Small intestine (tissue), 7 donors: Measurements from ENCODE around the gene LIFR. TPM values are rescaled to one million over a fixed set of nuclear protein-coding genes. Genes with fewer than 3 reads are reported as not detected.

ENCODE experiments used
- DNase-seq, 2 donors: peaks; one replicate each; pipeline versions ENCODE4 v3.0.0 to v3.0.0-alpha.2; 2013
- FAIRE-seq: peaks from 2 replicates; lab custom pipeline; 2012; peaks lifted over from hg19 to GRCh38; lab: Jason Lieb, UNC
- H3K27ac ChIP-seq, 3 donors: one replicate each; pipeline ENCODE4 v1.5.1; 2013; ENCODE audit warnings: low read length in 2 of 3, mild to moderate bottlenecking in 2 of 3, control low read depth in 1 of 3, inconsistent platforms in 1 of 3, low read depth in 1 of 3, moderate library complexity in 1 of 3
- H3K27me3 ChIP-seq, 3 donors: one replicate each; pipeline ENCODE4 v1.6.1; 2013; ENCODE audit warnings: low read length in 3 of 3, inconsistent platforms in 1 of 3; ENCODE audit not compliant: control insufficient read depth in 3 of 3, insufficient read depth in 3 of 3
- H3K36me3 ChIP-seq, 3 donors: one replicate each; pipeline ENCODE4 v1.6.1; 2013; ENCODE audit warnings: low read length in 3 of 3, inconsistent platforms in 1 of 3, low read depth in 1 of 3, mild to moderate bottlenecking in 1 of 3, moderate library complexity in 1 of 3; ENCODE audit not compliant: control insufficient read depth in 3 of 3, insufficient read depth in 2 of 3
- H3K4me1 ChIP-seq, 3 donors: one replicate each; pipeline ENCODE4 v1.6.1; 2013; ENCODE audit warnings: low read length in 2 of 3, inconsistent platforms in 1 of 3, low read depth in 1 of 3, mild to moderate bottlenecking in 1 of 3, moderate library complexity in 1 of 3; ENCODE audit not compliant: control insufficient read depth in 3 of 3, insufficient read depth in 2 of 3
- H3K4me3 ChIP-seq, 3 donors: one replicate each; pipeline ENCODE4 v1.5.1; 2013; ENCODE audit warnings: low read length in 3 of 3, control low read depth in 1 of 3, inconsistent platforms in 1 of 3, low read depth in 1 of 3, mild to moderate bottlenecking in 1 of 3, moderate library complexity in 1 of 3
- H3K9me3 ChIP-seq, 2 donors: one replicate each; pipeline ENCODE4 v1.6.1; 2013; ENCODE audit warnings: low read depth in 1 of 2, low read length in 1 of 2; ENCODE audit not compliant: control insufficient read depth in 2 of 2, insufficient read depth in 1 of 2
- WGBS, 3 donors: extraction: QIAGEN DNeasy Blood & Tissue Kit; methylation state at CpG; one replicate each; pipeline ENCODE4 v1.1.7; 2013; 5-methylcytosine and 5-hydroxymethylcytosine counted together
- polyA plus RNA-seq, 4 donors: library from polyadenylated mRNA; stranded (reverse) in 3 of 4; unstranded in 1 of 4; fragments of 200-250 nt in 3 of 4; fragments of 120-200 nt in 1 of 4; gene quantifications; one replicate each; pipeline versions ENCODE4 v1.2.1 to v1.2.3, GENCODE V29; 2013
- donor health status: healthy with polysubstance abuse.
- donor health status: control.
- donor health status: control.
- donor health status: Bipolar disorder and iron deficiency.
- donor health status: healthy.

LIFR gene
- polyA plus RNA-seq, 4 donors, result 0.67 to 28.6 (median 7.0) TPM

- no peaks in the 10 kb centered on the region for H3K9me3 ChIP-seq
- FAIRE-seq, result no peak
- H3K27ac ChIP-seq, result no peak overlapping the region
- H3K27me3 ChIP-seq, result no peaks in the 10 kb centered on the region
- DNase-seq, result no peak
- H3K4me3 ChIP-seq, result no peak overlapping the region
- H3K4me1 ChIP-seq, result no peaks in the 10 kb centered on the region
- H3K36me3 ChIP-seq, result no peaks in the 10 kb centered on the region
- WGBS, 3 donors, result 67 to 73% (median 69%) methylated on average over 4 of the region's 4 CpGs
These were observed 33.2 kb upstream of the LIFR start for GRCh38 chr5:38589629-38590028.

GRCh38 chr5:38585816-38586215 is 29.4 kb upstream of the LIFR start:
- no peaks in the 10 kb centered on the region for H3K27me3 ChIP-seq
- H3K27ac ChIP-seq, result no peak overlapping the region
- FAIRE-seq (no peak), DNase-seq (no peak)
- H3K4me1 ChIP-seq, result no peaks in the 10 kb centered on the region
- H3K36me3 ChIP-seq, result no peaks in the 10 kb centered on the region
- H3K9me3 ChIP-seq, result no peaks in the 10 kb centered on the region
- H3K4me3 ChIP-seq, result no peak overlapping the region
- WGBS, 3 donors, result 77 to 86% (median 78%) methylated on average over 6 of the region's 6 CpGs

GRCh38 chr5:38583500-38583899 is 27.1 kb upstream of the LIFR start:
- Histone ChIP-seq H3K36me3 (no peaks in the 10 kb centered on the region), H3K4me1 (no peaks in the 10 kb centered on the region), H3K27me3 (peaks cover 0 to 3% (median 0%) of the 10 kb centered on the region in 3 donors), H3K9me3 (no peaks in the 10 kb centered on the region), H3K27ac (no peak overlapping the region), H3K4me3 (no peak overlapping the region)
- DNase-seq (no peak), FAIRE-seq (no peak)
- 69 to 82% (median 77%) methylated on average over 1 of the region's 1 CpG for WGBS, 3 donors

GRCh38 chr5:38582975-38583319 is 26.5 kb upstream of the LIFR start:
- H3K27me3 ChIP-seq, result peaks cover 0 to 3% (median 0%) of the 10 kb centered on the region in 3 donors
- H3K4me3 ChIP-seq, result no peak overlapping the region
- no peaks in the 10 kb centered on the region for H3K4me1 ChIP-seq
- H3K36me3 ChIP-seq, result no peaks in the 10 kb centered on the region
- DNase-seq (no peak), FAIRE-seq (no peak)
- 58 to 72% (median 65%) methylated on average over 5 of the region's 5 CpGs for WGBS, 3 donors
- H3K9me3 ChIP-seq, result no peaks in the 10 kb centered on the region
- H3K27ac ChIP-seq, result no peak overlapping the region

- WGBS, 3 donors, result 49 to 61% (median 51%) methylated on average over 5 of the region's 5 CpGs
- H3K9me3 ChIP-seq, result no peaks in the 10 kb centered on the region
- H3K27ac ChIP-seq, result no peak overlapping the region
- no peak overlapping the region for H3K4me3 ChIP-seq
- peaks cover 0 to 3% (median 0%) of the 10 kb centered on the region in 3 donors for H3K27me3 ChIP-seq
- H3K36me3 ChIP-seq, result no peaks in the 10 kb centered on the region
- DNase-seq (no peak), FAIRE-seq (no peak)
- no peaks in the 10 kb centered on the region for H3K4me1 ChIP-seq
These were observed 26.0 kb upstream of the LIFR start for GRCh38 chr5:38582293-38582974.

- no peaks in the 10 kb centered on the region for H3K36me3 ChIP-seq
- WGBS, 3 donors, result 72 to 88% (median 85%) methylated on average over 4 of the region's 4 CpGs
- FAIRE-seq, result no peak
These were observed 25.2 kb upstream of the LIFR start for GRCh38 chr5:38581597-38581996.

GRCh38 chr5:38579105-38579504 is 22.7 kb upstream of the LIFR start:
- no peak overlapping the region for H3K27ac ChIP-seq
- 84 to 91% (median 88%) methylated on average over 2 of the region's 2 CpGs for WGBS, 3 donors
- no peaks in the 10 kb centered on the region for H3K9me3 ChIP-seq
- peaks cover 0 to 3% (median 0%) of the 10 kb centered on the region in 3 donors for H3K27me3 ChIP-seq
- no peaks in the 10 kb centered on the region for H3K36me3 ChIP-seq
- no peaks in the 10 kb centered on the region for H3K4me1 ChIP-seq
- FAIRE-seq (no peak), DNase-seq (no peak)
- no peak overlapping the region for H3K4me3 ChIP-seq

More at GRCh38 chr5:38581597-38581996, 25.2 kb upstream of the LIFR start:
- no peaks in the 10 kb centered on the region for H3K4me1 ChIP-seq
- H3K4me3 ChIP-seq, result no peak overlapping the region
- peaks cover 0 to 3% (median 0%) of the 10 kb centered on the region in 3 donors for H3K27me3 ChIP-seq
- H3K27ac ChIP-seq, result no peak overlapping the region
- no peaks in the 10 kb centered on the region for H3K9me3 ChIP-seq
- no peak for DNase-seq

GRCh38 chr5:38576961-38577684 is 20.7 kb upstream of the LIFR start:
- Histone ChIP-seq H3K27ac (no peak overlapping the region), H3K36me3 (no peaks in the 10 kb centered on the region), H3K4me3 (no peak overlapping the region), H3K27me3 (peaks cover 0 to 3% (median 0%) of the 10 kb centered on the region in 3 donors), H3K4me1 (no peaks in the 10 kb centered on the region), H3K9me3 (no peaks in the 10 kb centered on the region)
- FAIRE-seq (no peak), DNase-seq (no peak)
- 40 to 56% (median 43%) methylated on average over 5 of the region's 5 CpGs for WGBS, 3 donors
